Fibroblast of skin of left quadriceps (primary cell): ENCODE results near the gene RNF31.

ENCODE experiments used
- DNase-seq, 2 experiments: peaks; one replicate each; pipeline ENCODE4 v3.0.0-alpha.2; 2013; ENCODE audit warnings: low read depth in 2 of 2

The RNF31 gene

DNA sequence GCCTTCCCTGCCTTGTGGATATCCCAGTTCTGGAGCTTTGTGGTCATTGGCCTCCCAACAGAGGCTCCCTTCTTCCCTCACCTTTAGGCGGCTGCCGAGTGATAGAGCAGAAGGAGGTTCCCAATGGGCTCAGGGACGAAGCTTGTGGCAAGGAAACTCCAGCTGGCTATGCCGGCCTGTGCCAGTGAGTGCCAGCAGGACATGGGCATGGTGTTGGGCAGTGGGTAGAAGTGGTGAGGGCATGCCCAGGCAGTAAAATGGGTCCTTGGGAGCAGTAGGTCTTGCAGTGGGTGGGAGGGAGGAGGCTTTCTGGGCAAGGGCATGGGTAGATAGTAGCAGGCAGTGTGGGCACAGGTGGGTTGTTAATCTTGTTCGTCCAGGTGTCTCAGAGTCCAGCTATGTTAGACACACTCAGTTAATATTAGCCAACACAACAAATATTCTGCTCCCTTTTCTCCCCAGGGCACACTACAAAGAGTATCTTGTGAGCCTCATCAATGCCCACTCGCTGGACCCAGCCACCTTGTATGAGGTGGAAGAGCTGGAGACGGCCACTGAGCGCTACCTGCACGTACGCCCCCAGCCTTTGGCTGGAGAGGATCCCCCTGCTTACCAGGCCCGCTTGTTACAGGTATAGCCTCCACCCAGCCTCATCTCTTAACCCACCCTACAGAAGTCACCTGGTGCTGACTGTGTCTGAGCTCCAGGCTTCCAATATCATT lies 12.6 kb downstream of the RNF31 start:
- DNase-seq: no peak

DNA sequence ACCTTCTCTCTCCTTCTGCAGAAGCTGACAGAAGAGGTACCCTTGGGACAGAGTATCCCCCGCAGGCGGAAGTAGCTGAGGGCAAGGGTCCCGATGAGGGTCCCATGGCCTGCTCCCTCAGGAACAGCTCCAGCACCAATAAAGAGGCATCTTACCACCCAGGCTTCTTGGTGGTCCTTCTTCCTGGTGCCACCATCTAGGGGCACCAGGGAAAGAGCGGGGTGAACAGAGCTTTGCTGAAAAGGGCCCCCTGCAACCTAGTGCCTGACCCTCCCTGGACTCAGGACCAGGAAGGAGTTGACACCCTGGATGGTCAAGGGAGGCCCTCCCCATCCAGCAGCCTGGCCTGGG lies 13.2 kb downstream of the RNF31 start:
- no peak for DNase-seq

DNA sequence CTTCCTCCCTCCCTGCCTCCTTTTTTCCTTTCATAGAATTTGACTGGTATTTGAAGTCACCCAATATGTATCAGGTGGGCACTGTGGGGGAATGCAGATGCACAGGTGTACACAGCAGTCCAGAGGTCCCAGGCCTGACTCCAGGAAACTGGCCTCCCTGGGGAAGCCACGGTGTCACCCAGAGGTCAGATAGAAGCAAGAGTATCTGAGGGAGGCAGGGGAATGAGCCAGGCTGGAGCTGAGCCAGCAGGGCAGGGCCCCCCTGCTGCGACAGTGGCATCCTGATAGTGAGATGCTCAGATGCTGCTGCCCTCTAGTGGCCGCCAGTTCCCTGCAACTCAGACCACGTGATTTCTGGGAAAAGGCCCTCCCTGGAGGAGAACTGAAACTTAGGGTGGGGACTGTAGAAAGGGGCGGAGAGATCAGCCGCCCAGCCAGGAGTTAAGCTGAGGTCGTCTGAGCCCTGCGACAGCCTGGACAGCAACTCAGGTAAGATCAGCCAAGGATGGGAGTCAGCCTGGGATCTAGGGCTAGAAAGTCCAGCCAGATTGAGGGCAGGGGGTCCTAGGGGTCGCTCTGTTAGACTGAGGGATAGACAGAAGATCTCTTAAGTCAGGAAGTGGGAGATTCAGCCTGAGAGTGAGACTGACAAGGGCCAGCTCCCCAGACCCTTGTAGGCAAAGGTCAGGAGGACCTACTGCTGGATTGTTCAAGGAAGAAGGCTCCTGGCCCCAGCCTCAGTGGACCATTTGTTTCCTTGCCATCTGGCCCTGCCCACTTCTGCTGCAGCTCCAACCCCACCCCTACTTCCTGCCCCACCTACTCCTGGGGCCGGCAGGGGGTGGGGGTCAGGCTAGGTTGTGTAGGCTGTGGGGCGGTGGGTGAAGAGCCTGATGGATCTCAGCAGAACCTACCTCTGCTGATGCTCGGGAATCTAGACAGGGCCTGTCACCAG lies 13.8 kb downstream of the RNF31 start, which contains the start of gene IRF9:
Gene IRF9, plus strand, starts transcription at position 416 of the 955 bp plus-strand sequence. CDS start 880 bp downstream, outside the sequence.
- peak; percentile 84 to 87 for DNase-seq

DNA sequence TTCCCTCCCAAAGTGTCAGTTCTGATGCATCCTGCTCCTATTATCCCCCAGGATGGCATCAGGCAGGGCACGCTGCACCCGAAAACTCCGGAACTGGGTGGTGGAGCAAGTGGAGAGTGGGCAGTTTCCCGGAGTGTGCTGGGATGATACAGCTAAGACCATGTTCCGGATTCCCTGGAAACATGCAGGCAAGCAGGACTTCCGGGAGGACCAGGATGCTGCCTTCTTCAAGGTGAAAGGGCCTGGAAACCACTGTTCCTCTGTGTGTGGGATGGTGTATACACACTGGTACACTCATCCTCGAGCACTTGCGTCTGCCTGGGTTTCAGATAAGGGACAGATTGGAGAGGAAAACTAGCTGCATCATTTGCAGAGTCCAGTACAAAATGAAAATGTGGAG lies 14.8 kb downstream of the RNF31 start:
- no peak for DNase-seq

DNA sequence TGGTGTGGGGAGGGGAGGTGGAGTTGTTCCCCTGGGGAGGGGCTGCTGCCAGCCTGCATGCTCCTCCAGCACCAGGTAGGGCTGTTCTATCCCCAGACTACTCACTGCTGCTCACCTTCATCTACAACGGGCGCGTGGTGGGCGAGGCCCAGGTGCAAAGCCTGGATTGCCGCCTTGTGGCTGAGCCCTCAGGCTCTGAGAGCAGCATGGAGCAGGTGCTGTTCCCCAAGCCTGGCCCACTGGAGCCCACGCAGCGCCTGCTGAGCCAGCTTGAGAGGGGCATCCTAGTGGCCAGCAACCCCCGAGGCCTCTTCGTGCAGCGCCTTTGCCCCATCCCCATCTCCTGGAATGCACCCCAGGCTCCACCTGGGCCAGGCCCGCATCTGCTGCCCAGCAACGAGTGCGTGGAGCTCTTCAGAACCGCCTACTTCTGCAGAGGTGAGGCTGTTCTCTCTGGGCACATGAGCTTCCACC lies 17.3 kb downstream of the RNF31 start:
- no peak for DNase-seq

DNA sequence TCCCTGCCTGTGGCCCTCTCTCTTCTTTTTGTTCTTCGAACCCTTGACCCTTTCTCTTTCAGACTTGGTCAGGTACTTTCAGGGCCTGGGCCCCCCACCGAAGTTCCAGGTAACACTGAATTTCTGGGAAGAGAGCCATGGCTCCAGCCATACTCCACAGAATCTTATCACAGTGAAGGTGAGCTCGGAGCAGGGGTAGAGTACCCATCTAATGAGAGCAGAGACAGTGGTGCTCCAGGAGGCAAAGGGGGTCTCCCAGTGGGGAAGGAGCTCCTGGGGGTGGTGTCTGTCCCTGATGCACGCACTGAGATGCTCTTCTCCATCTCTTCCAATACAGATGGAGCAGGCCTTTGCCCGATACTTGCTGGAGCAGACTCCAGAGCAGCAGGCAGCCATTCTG lies 18.5 kb downstream of the RNF31 start:
- no peak for DNase-seq

DNA sequence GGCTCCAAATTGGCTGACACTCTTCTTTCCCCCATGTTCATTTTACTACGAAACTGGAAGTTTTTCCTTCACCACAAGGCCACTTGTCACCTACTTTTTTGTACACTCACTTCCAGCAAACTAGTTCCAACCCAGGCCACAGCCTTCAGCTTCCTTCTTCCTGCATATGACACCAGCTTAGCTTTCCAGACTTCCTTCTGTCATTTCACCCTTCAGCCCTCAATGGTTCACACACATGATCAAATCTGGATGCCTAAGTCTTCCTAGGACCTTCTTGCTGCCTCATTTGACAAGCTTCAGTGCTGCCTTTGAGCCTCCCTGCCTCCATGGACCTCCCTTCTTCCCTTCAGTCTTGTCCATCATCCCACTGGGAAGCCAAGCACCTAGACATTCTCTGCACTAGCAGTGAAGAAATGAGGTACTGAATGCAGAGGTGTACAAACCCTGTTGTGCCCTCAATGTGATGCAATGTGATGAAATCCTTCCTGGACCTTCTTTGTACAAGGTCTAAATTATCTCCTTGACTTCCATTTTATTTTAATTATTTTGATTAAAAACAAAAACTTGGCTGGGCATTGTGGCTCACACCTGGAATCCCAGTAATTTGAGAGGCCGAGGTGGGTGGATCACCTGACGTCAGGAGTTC lies 20.3 kb downstream of the RNF31 start:
- no peak for DNase-seq

DNA sequence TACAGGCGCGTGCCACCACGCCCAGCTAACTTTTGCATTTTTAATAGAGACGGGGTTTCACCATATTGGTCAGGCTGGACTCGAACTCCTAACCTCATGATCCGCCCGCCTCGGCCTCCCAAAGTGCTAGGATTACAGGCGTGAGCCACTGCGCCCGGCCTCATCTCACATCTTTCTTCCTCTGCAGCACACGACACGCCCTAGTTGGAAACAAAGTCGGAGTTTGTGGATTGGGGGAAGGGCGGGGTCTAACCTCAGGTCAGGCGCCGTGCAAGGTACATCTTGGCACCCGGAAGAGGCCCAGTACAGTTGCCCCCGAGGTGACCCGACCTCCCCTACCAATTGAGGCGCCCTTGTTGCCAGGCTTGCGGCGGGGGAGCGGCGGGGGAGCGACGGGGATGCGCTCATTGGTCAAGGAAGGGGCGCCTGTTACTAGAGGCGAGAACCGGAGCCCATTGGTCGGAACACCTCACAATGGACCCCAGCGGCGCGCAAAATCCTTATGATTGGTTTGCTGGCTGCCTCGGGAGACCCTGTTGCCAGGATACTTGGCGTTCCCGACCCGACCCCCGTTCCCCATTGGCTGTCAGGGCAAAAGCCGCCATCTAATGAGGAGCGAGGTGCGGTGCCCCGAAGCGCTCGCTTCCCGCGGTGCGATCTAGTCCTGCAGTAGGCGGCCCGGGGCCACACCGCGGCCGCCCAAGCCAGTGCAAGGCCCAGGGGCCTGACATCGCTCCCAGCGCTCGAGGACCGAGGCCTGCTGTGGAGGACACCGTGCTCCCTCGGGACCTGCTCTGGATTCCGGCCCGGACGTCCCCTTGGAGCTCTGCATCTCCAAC lies 24.3 kb downstream of the RNF31 start, which contains the start of gene REC8:
Gene REC8, plus strand, starts transcription at position 659 of the 839 bp plus-strand sequence. CDS start 473 bp downstream, outside the sequence.
- DNase-seq: peak; percentile 70 to 73

DNA sequence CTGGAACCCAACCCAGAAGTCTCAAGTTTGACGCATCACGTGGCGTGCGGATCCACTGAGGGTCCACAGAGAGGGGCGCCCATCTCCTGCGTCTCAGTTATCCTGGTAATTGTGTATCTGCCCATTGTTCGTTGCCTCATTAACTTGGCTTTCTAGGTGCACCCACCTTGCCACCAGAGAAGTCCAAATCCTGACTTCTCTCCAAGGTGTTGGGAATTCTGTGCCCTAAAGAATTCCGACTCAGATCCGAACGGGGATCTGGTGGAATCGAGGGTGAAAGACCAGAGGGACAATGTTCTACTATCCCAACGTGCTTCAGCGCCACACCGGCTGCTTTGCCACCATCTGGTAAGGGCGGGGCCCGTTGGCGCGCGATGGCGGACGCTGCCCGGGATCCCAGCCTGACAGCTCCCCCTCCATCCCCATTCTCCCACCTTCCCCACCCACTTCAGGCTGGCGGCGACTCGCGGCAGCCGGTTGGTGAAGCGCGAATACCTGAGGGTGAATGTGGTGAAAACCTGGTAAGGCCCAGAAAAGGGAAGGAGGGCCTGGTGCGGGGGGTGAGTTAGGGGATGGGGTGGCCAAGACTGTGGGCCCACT lies 25.1 kb downstream of the RNF31 start:
- no peak for DNase-seq

DNA sequence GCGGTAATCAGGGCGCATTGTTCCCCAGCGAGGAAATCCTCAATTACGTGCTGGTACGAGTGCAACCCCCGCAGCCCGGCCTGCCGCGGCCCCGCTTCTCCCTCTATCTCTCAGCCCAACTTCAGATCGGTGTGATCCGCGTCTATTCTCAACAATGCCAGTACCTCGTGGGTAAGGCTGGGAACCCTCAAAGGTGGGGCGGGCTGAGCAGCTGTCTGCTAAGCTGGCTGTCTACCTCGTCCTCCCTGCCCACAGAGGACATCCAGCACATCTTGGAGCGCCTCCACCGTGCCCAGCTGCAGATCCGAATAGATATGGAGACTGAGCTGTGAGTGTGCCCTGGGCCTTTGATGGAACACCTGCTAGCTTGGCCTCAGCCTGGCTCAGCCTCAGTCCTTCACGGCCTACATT lies 25.6 kb downstream of the RNF31 start:
- DNase-seq: no peak

DNA sequence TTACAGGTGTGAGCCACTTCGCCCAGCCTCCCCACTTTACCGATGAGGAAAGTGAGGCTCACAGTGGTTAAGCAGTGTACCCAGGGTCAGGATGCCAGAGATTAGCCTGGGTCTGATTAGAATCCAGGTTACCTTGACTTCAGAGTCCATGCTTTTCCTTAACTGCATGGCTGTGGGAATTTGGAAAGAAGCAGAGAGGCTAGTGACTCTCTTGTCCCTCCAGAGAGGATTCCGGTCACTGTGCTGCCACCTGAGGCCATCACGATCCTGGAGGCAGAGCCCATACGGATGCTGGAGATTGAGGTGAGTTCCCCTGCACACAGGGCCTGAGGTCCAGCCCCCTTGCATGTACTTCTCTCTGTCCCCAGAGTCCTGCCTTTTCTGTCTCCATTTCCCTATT lies 29.3 kb downstream of the RNF31 start:
- DNase-seq: no peak

DNA sequence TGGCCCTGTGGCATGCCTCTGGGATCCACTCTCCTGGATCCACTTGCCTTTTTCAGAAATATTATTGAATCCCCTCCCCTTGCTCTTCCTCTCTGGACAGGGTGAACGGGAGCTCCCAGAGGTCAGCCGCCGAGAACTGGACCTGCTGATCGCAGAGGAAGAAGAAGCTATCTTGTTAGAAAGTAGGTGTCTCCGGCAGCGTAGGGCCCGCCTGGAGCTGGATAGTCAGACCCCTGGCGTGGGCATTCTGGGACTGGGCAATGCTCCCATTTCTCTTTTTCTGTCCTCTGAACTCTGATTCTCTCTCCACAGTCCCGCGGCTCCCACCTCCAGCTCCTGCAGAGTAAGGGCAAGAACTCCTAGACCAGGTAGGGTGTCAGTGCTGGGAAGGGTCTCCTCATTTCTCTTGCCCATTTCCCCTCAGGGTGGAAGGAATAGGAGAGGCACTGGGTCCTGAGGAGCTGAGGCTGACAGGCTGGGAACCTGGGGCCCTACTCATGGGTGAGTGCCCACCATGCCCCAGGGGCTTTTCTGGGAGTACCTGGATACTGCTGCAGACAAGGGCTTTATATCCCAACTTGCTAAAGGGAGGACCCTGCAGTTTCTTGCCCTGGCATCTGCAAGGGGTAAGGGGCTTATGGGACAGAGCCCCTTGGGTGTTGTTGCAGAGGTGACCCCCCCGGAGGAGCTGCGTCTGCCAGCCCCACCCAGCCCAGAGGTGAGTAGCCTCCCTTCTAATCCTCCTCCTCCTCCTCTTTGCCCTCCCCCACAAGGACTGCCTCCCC lies 29.9 kb downstream of the RNF31 start:
- DNase-seq: no peak

DNA sequence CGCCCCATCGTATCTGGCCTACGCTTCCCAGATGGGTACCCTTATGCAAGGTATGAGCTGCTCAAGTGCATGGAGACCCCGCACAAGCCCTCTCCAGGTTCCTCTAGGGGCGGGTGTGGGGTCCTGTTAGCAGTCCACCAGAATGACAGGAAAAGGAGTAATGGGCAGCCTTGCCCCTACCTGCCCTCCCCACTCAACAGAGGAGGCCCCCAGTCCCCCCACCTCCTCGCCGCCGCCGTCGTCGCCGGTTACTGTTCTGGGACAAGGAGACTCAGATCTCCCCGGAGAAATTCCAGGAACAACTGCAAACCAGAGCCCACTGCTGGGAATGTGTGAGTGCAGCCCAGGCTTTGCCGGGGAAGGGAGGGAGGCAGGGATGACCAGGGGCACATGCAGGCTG lies 30.6 kb downstream of the RNF31 start:
- no peak for DNase-seq

DNA sequence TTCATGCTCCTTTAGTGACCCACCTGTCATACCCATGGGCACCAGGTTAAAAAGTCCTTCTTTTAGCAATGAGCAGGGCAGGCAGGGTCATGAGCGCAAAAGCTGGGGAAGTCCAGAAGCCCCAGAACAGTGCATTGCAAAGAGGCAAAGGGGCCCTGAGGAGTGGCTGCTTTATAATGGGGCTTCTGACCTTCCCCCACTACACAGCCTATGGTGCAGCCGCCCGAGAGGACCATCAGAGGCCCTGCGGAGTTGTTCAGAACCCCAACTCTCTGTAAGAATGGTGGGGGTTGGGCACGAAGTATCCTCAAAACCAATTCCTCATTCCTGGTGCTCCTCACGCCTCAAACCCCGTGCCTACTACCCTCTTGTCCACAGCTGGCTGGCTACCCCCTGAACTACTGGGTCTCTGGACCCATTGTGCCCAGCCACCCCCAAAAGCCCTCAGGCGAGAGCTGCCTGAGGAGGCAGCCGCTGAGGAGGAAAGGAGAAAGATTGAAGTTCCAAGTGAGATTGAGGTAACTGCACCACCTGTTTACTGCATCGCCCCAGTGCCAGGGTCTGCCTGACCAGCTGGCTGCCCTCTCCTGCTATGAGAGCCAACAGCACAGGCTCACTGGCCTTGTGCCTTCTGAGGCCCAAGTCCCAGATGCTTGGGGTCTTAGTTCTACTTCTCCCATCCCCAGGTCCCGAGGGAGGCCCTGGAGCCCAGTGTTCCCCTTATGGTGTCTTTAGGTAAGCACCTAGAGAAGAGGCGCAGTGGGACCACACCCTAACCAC lies 31.3 kb downstream of the RNF31 start:
- DNase-seq: no peak

DNA sequence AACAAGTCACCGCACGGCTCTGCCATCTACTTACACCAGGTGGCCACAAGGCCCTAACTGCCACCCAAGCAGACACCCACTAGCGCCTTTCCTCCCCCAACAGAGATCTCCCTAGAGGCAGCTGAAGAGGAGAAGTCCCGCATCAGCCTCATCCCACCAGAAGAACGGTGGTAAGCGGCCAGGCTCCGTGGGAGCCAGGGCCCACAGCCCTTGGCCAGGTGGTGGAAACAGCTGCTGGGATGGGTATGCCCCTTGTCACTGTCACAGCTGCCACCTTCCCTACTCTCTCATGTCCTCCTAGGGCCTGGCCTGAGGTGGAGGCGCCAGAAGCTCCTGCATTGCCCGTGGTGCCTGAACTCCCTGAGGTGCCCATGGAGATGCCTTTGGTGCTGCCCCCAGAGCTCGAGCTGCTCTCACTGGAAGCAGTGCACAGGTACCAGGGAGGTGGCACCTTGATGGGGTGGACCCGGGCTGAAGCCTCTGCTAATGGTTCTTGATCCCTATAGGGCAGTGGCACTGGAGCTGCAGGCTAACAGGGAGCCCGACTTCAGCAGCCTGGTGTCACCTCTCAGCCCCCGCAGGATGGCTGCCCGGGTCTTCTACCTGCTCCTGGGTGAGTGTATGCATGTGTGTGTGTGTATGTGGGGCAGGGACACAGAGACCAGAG lies 32.1 kb downstream of the RNF31 start:
- DNase-seq: no peak

DNA sequence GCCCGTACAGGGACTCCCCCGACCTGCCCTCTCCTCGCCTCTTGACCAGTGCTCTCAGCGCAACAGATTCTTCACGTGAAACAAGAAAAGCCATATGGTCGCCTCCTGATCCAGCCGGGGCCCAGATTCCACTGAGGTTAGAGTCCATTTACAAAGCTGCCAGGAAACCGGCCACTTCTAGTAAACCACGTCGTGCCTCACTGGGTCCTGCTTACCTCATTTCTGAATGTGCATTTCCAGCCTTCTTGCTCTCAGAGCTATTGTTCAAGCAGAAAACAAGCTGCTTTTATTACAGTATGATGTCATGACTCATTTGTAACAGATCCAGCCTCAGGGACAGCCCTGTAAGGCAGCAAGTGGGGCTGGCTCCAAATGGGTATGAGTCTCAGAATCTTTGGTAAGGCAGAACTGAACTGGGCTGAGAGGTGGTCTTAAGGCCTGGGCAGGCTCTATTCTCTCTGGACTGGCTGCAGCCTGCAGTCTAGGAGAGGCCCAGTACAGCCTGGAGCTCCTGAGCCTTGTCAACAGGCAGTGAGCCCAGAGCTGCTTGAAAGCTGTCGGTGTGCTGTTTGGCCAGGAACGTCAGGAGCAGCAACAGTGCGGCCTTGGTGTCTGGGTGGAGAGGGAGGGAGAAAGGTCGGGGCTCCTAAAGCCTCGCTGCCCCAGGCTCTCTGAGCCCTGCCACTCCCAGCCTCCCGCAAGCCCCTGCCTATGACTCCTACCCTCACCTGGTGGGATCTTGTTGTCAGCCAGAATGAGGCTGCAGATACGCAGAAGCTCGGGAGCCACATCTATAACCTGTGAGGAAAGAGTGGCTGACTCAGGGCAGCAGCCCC lies 32.9 kb downstream of the RNF31 start:
- peak in 1 of 2 experiments; percentile 20 for DNase-seq

DNA sequence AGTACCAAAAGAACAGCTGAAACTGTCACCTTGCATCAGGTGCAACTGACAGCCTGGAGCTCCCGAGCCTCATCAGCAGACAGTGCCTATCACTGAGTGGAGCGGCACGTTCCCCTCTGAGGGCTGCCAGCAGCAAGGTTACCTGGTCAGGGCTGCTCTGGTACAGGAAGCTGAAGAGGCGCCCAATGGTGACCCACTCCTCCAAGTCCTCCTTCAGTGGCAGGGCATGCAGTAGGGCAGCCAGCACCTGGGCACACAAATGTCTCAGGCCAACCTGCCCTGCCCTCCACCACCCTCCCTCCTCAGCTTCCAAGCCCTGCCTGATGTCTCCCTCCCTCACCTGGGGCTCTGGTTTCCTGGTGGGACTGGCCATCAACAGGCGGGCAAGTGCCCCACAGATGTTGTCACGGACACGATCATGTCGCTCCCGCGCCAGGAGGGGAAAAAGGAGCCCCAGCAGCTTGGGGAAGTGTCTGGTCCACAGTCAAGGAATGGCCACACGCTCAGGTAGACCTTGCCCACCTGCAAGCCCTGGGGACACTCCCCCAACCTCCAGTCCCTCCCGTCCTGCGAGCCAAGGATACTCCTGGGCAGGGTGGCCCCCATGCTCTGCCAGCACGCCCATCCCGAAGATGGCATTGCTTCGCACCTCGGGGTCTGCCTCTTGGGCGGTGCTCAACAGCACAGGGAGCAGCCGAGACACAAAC lies 34.2 kb downstream of the RNF31 start:
- DNase-seq: no peak
